Testis (tissue), 3 donors: ENCODE data around the gene APOE. TPM values are rescaled to one million over a fixed set of nuclear protein-coding genes. Genes with fewer than 3 reads are reported as not detected.

ENCODE experiments used
- DNase-seq: peaks from one replicate; pipeline ENCODE4 v3.0.0-alpha.2; 2019
- H3K27ac ChIP-seq, 2 donors: fragments of 200-600 bp; sonication (generic); one replicate each; pipeline ENCODE4 v1.5.1; 2019
- H3K27me3 ChIP-seq: fragments of 200-600 bp; sonication (generic); one replicate; pipeline ENCODE4 v1.5.1; 2019
- H3K36me3 ChIP-seq: fragments of 200-600 bp; sonication (generic); one replicate; pipeline ENCODE4 v1.5.1; 2017; ENCODE audit warnings: low read depth; ENCODE audit errors: missing control alignments
- H3K4me1 ChIP-seq: fragments of 200-600 bp; sonication (generic); one replicate; pipeline ENCODE4 v1.5.1; 2019
- H3K4me3 ChIP-seq, 2 donors: fragments of 200-600 bp; sonication (generic); one replicate each; pipeline ENCODE4 v1.5.1; 2017 to 2019
- H3K9me3 ChIP-seq: fragments of 200-600 bp; sonication (generic); one replicate; pipeline ENCODE4 v1.5.1; 2017
- POLR2A ChIP-seq: fragments of 450-650 bp; IDR thresholded peaks from one replicate; pipeline ENCODE4 v1.6.1; 2017; ENCODE audit warnings: antibody characterized with exemption, mild to moderate bottlenecking, moderate library complexity
- WGBS, 2 donors: methylation state at CpG; one replicate each; pipeline ENCODE4 v1.1.5; 2018; 5-methylcytosine and 5-hydroxymethylcytosine counted together
- intact Hi-C: fragments of 100-400 bp; cut with DNase I; formaldehyde crosslinking; loops from one replicate; pipeline ENCODE4 v1.15.1; 2023; ENCODE audit warnings: low total_unique reads
- polyA plus RNA-seq: library from polyadenylated mRNA; stranded (reverse); fragments of 350-450 nt; fragmentation: Illumina TruSeq; extraction: RNeasy Lipid Tissue Mini Kit (QIAGEN cat#74804); gene quantifications from one replicate; pipeline ENCODE4 v1.2.3, GENCODE V29; 2014; ENCODE audit warnings: low read depth, low replicate concordance; ENCODE audit not compliant: insufficient read depth
- total RNA-seq, 2 donors: library from RNA; depleted of rRNA; stranded (reverse); fragments of >200 nt; gene quantifications; one replicate each; pipeline ENCODE4 v1.2.3, GENCODE V29; 2016
- TF ChIP-seq, protein P1 (sequence below), 3 experiments: fragments of 450-650 bp in 2 of 3; fragments of 200-600 bp in 1 of 3; sonication (generic) in 1 of 3; IDR thresholded peaks; one replicate each; pipeline ENCODE4 v1.5.1; 2016 to 2019; ENCODE audit warnings: antibody characterized with exemption in 3 of 3, mild to moderate bottlenecking in 2 of 3, moderate library complexity in 1 of 3

The APOE gene
- total and polyA plus RNA-seq, 3 donors from 2014 or later: 185 to 494 (median 215) TPM

DNA sequence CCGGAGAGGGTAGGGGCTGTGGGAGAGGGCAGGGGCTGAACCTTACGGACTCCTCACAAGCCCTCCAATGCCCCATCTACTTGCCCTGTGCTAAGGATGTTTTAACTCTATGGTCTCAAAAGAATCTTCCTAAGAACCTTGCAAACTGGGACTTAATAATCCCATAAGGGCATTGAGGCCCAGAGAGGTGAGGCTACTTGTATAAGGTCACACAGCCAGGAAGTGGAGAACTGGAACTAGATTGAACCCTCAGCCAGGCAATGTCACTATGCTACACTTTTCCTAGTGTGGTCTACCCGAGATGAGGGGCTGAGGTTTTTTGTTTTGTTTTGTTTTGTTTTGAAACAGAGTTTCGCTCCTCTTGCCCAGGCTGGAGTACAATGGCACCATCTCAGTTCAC is 25.9 kb downstream of the APOE start:
- WGBS, 2 donors: 92 to 96% methylated on average over 4 of the region's 4 CpGs
- intact Hi-C loops: no loop called here
- Histone ChIP-seq H3K4me1 (peaks cover 17% of the 10 kb centered on the region), H3K9me3 (no peaks in the 10 kb centered on the region), H3K27ac (no peak overlapping the region), H3K36me3 (no peaks in the 10 kb centered on the region), H3K27me3 (no peaks in the 10 kb centered on the region), H3K4me3 (no peak overlapping the region)
- DNase-seq: no peak
- TF ChIP-seq, protein P1, sequence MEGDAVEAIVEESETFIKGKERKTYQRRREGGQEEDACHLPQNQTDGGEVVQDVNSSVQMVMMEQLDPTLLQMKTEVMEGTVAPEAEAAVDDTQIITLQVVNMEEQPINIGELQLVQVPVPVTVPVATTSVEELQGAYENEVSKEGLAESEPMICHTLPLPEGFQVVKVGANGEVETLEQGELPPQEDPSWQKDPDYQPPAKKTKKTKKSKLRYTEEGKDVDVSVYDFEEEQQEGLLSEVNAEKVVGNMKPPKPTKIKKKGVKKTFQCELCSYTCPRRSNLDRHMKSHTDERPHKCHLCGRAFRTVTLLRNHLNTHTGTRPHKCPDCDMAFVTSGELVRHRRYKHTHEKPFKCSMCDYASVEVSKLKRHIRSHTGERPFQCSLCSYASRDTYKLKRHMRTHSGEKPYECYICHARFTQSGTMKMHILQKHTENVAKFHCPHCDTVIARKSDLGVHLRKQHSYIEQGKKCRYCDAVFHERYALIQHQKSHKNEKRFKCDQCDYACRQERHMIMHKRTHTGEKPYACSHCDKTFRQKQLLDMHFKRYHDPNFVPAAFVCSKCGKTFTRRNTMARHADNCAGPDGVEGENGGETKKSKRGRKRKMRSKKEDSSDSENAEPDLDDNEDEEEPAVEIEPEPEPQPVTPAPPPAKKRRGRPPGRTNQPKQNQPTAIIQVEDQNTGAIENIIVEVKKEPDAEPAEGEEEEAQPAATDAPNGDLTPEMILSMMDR (IDR thresholded peaks at IDR 0.05): no peak
- no peak for TF ChIP-seq POLR2A

DNA sequence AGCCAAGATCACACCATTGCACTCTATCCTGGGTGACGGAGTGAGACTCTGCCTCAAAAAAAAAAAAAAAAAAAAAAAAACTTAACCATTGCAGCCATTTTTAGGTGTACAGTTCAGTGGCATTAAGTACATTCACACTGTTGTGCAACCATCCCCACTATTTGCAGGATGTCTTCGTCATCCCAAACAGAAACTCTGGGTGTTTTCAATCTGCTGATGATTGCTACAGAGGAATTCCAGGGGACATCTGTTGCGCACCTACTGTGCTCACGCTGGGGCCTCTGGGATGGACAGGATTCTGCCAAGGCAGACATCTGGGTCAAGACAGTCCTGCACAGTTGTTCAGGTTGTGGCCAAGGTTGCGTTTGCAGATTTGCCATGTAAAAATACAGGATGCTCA is 34.1 kb downstream of the APOE start:
- Histone ChIP-seq H3K4me1 (peaks cover 11% of the 10 kb centered on the region), H3K36me3 (no peaks in the 10 kb centered on the region), H3K9me3 (no peaks in the 10 kb centered on the region), H3K4me3 (no peak overlapping the region), H3K27me3 (no peaks in the 10 kb centered on the region), H3K27ac (no peak overlapping the region)
- DNase-seq: no peak
- 77 to 91% methylated on average over 5 of the region's 5 CpGs for WGBS, 2 donors
- no peak for TF ChIP-seq POLR2A
- TF ChIP-seq, protein P1 (IDR thresholded peaks at IDR 0.05): no peak
- intact Hi-C loops: no loop called here

DNA sequence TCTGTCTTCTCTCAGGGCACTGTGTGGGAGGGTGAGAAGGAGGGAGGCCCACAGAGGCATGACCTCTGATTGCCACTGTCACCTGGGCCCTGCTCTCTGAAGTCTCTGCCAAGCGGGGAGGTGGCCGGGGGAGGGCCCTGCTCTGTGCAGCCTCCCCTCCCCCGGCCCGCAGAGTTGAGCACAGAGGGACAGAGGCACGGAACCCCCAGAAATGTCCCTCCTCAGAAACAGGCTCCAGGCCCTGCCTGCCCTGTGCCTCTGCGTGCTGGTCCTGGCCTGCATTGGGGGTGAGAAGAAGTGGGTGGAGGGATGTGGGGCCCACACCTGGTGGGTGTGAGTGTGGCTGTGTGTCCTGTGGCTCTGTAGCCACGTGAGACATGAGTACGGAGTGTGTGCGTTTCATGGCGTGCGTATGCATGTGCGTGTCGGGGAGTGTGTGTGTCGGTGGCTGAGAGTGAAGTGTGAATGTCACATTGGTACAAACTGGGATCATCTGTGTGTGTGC is 36.5 kb downstream of the APOE start, which contains the start of gene APOC4:
Gene APOC4 (plus strand): TSS at position 171 of the 505 bp plus-strand sequence. CDS start 41 bp downstream, at position 212.
- Histone ChIP-seq H3K4me1 (no peaks in the 10 kb centered on the region), H3K4me3 (no peak within 1 kb of the TSS), H3K27me3 (no peaks in the 10 kb centered on the region), H3K27ac (no peak within 1 kb of the TSS), H3K9me3 (no peaks in the 10 kb centered on the region), H3K36me3 (no peaks in the 10 kb centered on the region)
- TF ChIP-seq POLR2A: no peak
- TF ChIP-seq, protein P1 (IDR thresholded peaks at IDR 0.05): no peak
- 70 to 90% methylated on average over 8 to 14 of the region's 14 CpGs for WGBS, 2 donors
- intact Hi-C loops: no loop called here
- no peak for DNase-seq

DNA sequence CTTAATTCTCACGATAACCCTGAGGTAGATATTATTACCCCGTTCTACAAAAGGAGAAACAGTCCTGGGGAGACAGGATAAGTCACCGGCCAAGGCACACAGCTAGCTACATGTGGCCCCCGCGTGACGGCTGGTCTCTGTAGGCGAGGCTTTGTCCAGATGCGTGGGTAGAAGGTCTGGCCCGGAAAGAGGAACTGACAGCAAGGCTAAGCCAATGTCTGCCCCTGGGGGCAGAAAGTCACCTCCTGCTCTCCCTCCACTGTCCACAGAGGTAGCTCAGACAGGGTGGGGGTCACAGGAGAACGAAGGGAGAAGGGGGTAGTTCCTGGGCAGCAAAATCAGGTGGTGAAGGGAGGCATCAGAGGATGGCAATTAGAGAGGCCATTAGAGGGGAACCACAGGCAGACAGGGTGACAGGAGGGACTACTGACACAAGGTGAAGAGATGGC is 38.2 kb downstream of the APOE start:
- WGBS, 2 donors: 67 to 79% methylated on average over 10 of the region's 10 CpGs
- peak; percentile 51 for DNase-seq
- no peak for TF ChIP-seq POLR2A
- TF ChIP-seq, protein P1 (IDR thresholded peaks at IDR 0.05): no peak
- intact Hi-C loops: no loop called here
- no peaks in the 10 kb centered on the region for H3K27me3 ChIP-seq
- no peaks in the 10 kb centered on the region for H3K36me3 ChIP-seq
- H3K4me3 ChIP-seq: no peak overlapping the region
- no peak overlapping the region for H3K27ac ChIP-seq
- no peaks in the 10 kb centered on the region for H3K9me3 ChIP-seq
- no peaks in the 10 kb centered on the region for H3K4me1 ChIP-seq

DNA sequence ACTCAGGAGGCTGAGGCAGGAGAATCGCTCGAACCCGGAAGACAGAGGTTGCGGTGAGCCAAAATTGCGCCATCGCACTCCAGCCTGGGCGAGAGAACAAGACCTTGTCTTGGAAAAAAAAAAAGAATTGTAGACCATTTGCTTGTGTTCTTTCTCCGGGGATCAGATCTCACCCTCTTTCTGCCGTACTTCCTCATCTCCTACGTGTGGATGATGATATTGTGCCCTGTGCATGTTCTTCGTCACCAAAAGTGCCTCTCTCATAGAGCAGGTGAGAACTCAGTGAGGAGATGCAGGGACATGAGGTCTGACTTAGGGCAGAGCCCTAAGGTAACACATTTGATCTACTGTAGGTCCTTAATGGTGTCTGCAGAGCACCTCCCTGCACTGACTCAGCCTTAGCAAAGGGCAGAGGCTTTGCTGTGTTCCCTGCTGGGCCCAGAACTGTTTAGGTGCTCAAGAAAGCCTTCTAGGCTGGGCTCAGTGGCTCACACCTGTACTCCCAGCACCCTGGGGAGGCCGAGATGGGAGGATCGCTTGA is 41.5 kb downstream of the APOE start:
- Histone ChIP-seq H3K9me3 (no peaks in the 10 kb centered on the region), H3K4me1 (peaks cover 18% of the 10 kb centered on the region), H3K36me3 (no peaks in the 10 kb centered on the region), H3K4me3 (no peak overlapping the region), H3K27ac (no peak overlapping the region), H3K27me3 (no peaks in the 10 kb centered on the region)
- intact Hi-C loops: no loop called here
- no peak for DNase-seq
- WGBS, 2 donors: 91 to 94% methylated on average over 13 of the region's 13 CpGs
- no peak for TF ChIP-seq POLR2A
- TF ChIP-seq, protein P1 (IDR thresholded peaks at IDR 0.05): no peak
